HG03135 (cell line): Measurements from ENCODE around the gene MYO5A.
"Not testable (repeated sequence)": the region's sequence is repeated elsewhere in the genome, so short reads cannot be mapped to it uniquely, and the experiment has no call there.

Experiments
- ATAC-seq: cut with Tn5 transposase; IDR thresholded peaks from one replicate; pipeline ENCODE4 v1.9.1; 2021; ENCODE audit warnings: mild to moderate bottlenecking, moderate library complexity; ENCODE audit not compliant: unreplicated experiment

The MYO5A gene

GRCh38 chr15:52466134-52466701 lies 62.5 kb downstream of the MYO5A start:
- peak; percentile 95 for ATAC-seq

GRCh38 chr15:52464478-52464877 lies 64.2 kb downstream of the MYO5A start:
- peak; percentile 56 for ATAC-seq

- peak; percentile 4 for ATAC-seq
Observed at GRCh38 chr15:52464040-52464439, 64.6 kb downstream of the MYO5A start.

GRCh38 chr15:52463638-52464037 lies 65.0 kb downstream of the MYO5A start:
- ATAC-seq = no peak

- ATAC-seq = no peak
Observed at GRCh38 chr15:52462806-52463360, 65.8 kb downstream of the MYO5A start.

GRCh38 chr15:52459701-52460100 lies 69.0 kb downstream of the MYO5A start:
- ATAC-seq = not testable (repeated sequence)

GRCh38 chr15:52459265-52459664 lies 69.4 kb downstream of the MYO5A start:
- not testable (repeated sequence) for ATAC-seq

- no peak for ATAC-seq
Observed at GRCh38 chr15:52448011-52448890, 80.4 kb downstream of the MYO5A start.

- ATAC-seq = no peak
Observed at GRCh38 chr15:52445954-52446353, 82.7 kb downstream of the MYO5A start.

GRCh38 chr15:52445553-52445952 lies 83.1 kb downstream of the MYO5A start:
- no peak for ATAC-seq

- not testable (repeated sequence) for ATAC-seq
Observed at GRCh38 chr15:52443205-52443604, 85.5 kb downstream of the MYO5A start.

GRCh38 chr15:52441841-52442240 lies 86.8 kb downstream of the MYO5A start:
- no peak for ATAC-seq

GRCh38 chr15:52440946-52441345 lies 87.7 kb downstream of the MYO5A start:
- no peak for ATAC-seq

- ATAC-seq = no peak
Observed at GRCh38 chr15:52440414-52440813, 88.3 kb downstream of the MYO5A start.

- no peak for ATAC-seq
Observed at GRCh38 chr15:52439470-52439869, 89.2 kb downstream of the MYO5A start.

- ATAC-seq = not testable (repeated sequence)
Observed at GRCh38 chr15:52439042-52439441, 89.6 kb downstream of the MYO5A start.

GRCh38 chr15:52438047-52438446 lies 90.6 kb downstream of the MYO5A start:
- ATAC-seq = no peak

GRCh38 chr15:52437646-52438045 lies 91.0 kb downstream of the MYO5A start:
- ATAC-seq = no peak

GRCh38 chr15:52436981-52437380 lies 91.7 kb downstream of the MYO5A start:
- ATAC-seq = no peak

- no peak for ATAC-seq
Observed at GRCh38 chr15:52434885-52435284, 93.8 kb downstream of the MYO5A start.

GRCh38 chr15:52428297-52428696 lies 100.4 kb downstream of the MYO5A start:
- no peak for ATAC-seq

GRCh38 chr15:52427804-52428203 lies 100.9 kb downstream of the MYO5A start:
- no peak for ATAC-seq
